ENCODE measurements around the gene FHIP2A. TPM values are rescaled to one million over a fixed set of nuclear protein-coding genes. Genes with fewer than 3 reads are reported as not detected.
"Not testable (repeated sequence)": the region's sequence is repeated elsewhere in the genome, so short reads cannot be mapped to it uniquely, and the experiment has no call there.

Gene FHIP2A
- total and polyA plus RNA-seq, 12 donors, result 8.1 to 39.6 (median 25.2) TPM

DNA sequence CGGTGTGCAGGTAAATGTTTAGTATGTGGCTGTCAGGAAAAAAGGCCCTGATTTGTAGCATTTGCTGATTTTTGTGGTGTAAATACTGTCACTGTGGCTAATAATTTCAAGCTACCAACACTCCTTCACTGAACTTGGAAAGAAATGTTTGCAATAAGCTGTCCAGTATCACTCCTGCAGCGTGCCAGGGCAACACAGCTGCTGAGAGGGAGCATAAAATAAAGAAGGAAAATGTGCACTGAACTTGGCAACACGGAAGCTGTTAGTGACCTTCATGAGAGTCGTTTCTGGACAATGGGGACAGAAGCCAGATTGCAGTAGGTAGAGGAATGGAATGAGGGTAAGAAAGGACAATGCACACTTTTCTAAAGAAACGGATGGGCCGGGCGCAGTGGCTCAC, 37.9 kb upstream of the FHIP2A start:
- TF ChIP-seq, protein P1, sequence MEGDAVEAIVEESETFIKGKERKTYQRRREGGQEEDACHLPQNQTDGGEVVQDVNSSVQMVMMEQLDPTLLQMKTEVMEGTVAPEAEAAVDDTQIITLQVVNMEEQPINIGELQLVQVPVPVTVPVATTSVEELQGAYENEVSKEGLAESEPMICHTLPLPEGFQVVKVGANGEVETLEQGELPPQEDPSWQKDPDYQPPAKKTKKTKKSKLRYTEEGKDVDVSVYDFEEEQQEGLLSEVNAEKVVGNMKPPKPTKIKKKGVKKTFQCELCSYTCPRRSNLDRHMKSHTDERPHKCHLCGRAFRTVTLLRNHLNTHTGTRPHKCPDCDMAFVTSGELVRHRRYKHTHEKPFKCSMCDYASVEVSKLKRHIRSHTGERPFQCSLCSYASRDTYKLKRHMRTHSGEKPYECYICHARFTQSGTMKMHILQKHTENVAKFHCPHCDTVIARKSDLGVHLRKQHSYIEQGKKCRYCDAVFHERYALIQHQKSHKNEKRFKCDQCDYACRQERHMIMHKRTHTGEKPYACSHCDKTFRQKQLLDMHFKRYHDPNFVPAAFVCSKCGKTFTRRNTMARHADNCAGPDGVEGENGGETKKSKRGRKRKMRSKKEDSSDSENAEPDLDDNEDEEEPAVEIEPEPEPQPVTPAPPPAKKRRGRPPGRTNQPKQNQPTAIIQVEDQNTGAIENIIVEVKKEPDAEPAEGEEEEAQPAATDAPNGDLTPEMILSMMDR (IDR thresholded peaks at IDR 0.05), result no peak
- TF ChIP-seq POLR2A (IDR thresholded peaks at IDR 0.05), result no peak
- no peaks in the 10 kb centered on the region for H3K27me3 ChIP-seq
- intact Hi-C loops (cut with DNase I), result loop anchor here (5.0 to 10.0 kb wide), 3 partner anchors 221 to 479 kb away; no protein-coding TSS in a partner anchor
- no peaks in the 10 kb centered on the region for H3K36me3 ChIP-seq (replicated peaks in 1 of 2)
- 66 to 74% (median 71%) methylated on average over 7 of the region's 7 CpGs for WGBS, 4 donors
- H3K9me3 ChIP-seq (replicated peaks in 1 of 3), result no peaks in the 10 kb centered on the region
- H3K4me3 ChIP-seq, result no peak overlapping the region
- DNase-seq, result no peak
- no peak overlapping the region for H3K27ac ChIP-seq
- H3K4me1 ChIP-seq (replicated peaks in 1 of 2), result peaks cover 8 to 16% of the 10 kb centered on the region in 2 donors

DNA sequence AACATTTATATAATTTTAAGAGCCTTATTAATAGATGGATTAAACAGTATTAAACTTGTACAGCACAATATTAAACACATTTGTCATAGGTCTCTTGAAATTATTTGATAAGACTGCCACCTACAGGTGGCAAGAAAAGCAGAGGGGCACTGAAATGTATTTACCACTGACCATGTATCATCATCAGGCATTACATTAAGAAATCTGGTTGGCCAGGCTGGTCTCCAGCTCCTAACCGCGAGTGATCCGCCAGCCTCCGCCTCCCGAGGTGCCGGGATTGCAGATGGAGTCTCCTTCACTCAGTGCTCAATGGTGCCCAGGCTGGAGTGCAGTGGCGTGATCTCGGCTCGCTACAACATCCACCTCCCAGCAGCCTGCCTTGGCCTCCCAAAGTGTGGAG, 35.1 kb upstream of the FHIP2A start:
- H3K27ac ChIP-seq; H3K9me3 ChIP-seq (replicated peaks in 1 of 3); DNase-seq; H3K4me3 ChIP-seq; H3K4me1 ChIP-seq (replicated peaks in 1 of 2); H3K36me3 ChIP-seq (replicated peaks in 1 of 2); H3K27me3 ChIP-seq: not testable (repeated sequence)
- intact Hi-C loops (cut with DNase I), result loop anchor here (10.0 kb wide), 2 partner anchors 312 to 482 kb away; no protein-coding TSS in a partner anchor
- TF ChIP-seq, protein P1 (IDR thresholded peaks at IDR 0.05), result peak; percentile 53 to 84 (median 64)
- 43 to 58% (median 48%) methylated on average over 6 to 9 of the region's 9 CpGs for WGBS, 4 donors

DNA sequence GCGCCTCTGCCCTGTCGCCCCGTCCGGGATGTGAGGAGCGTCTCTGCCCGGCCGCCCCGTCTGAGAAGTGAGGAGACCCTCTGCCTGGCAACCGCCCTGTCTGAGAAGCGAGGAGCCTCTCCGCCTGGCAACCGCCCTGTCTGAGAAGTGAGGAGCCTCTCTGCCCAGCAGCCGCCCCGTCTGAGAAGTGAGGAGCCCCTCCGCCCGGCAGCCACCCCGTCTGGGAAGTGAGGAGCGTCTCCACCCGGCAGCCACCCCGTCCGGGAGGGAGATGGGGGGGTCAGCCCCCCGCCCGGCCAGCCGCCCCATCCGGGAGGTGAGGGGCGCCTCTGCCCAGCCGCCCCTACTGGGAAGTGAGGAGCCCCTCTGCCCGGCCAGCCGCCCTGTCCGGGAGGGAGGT, 34.4 kb upstream of the FHIP2A start:
- not testable (repeated sequence) for H3K36me3 ChIP-seq (replicated peaks in 1 of 2); H3K4me3 ChIP-seq; H3K27me3 ChIP-seq; DNase-seq; H3K27ac ChIP-seq; H3K9me3 ChIP-seq (replicated peaks in 1 of 3); H3K4me1 ChIP-seq (replicated peaks in 1 of 2)
- WGBS, 4 donors, result 92 to 97% (median 93%) methylated on average over 11 to 28 of the region's 30 CpGs; no CpG with 5 or more reads in 1 of the 4 donors
- intact Hi-C loops (cut with DNase I), result loop anchor here (10.0 kb wide), 2 partner anchors 312 to 482 kb away; no protein-coding TSS in a partner anchor

DNA sequence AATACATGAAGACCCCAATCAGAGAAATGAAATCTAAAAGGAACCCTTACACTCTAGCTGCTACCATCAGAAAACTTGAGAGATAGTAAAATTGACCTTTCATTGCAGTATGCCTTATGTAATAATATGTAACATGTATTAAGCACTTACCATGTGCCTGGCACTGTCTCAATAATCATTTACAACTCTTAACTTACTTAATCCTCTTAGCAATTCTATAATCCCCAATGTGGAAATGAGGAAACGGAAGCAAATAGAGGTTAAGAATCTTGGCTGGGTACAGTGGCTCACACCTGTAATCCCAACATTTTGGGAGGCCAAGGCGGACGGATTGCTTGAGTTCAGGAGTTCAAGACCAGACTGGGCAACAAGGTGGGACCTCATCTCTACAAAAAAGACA, 29.8 kb upstream of the FHIP2A start:
- H3K27ac ChIP-seq, result no peak overlapping the region
- H3K4me1 ChIP-seq (replicated peaks in 1 of 2), result no peaks in the 10 kb centered on the region
- H3K4me3 ChIP-seq, result no peak overlapping the region
- TF ChIP-seq, protein P1 (IDR thresholded peaks at IDR 0.05), result no peak
- no peak for TF ChIP-seq POLR2A (IDR thresholded peaks at IDR 0.05)
- no peaks in the 10 kb centered on the region for H3K27me3 ChIP-seq
- intact Hi-C loops (cut with DNase I), result loop anchor here in 1 of 2 donors (10.0 kb wide), 1 partner anchor 487 kb away; no protein-coding TSS in a partner anchor
- H3K36me3 ChIP-seq (replicated peaks in 1 of 2), result no peaks in the 10 kb centered on the region
- no peak for DNase-seq
- no peaks in the 10 kb centered on the region for H3K9me3 ChIP-seq (replicated peaks in 1 of 3)
- WGBS, 4 donors, result 93 to 98% (median 96%) methylated on average over 3 of the region's 3 CpGs

DNA sequence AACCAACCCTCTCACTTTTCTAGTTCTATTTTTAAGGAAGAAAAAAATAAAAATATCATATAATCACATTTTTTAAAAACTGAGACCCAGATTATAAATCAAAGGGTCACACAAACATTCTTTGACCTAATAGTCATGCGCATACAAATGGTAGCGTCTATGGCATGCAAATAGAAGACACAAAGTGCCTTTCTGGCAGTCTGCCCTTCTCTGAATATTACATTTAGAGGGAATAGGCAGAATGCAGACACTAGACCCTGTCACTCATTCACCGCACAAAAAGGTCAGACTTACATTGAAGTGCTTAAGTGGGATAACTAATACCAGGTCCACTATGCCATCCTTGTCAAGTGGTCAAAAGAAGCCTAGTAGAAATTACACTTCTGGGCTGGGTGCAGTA, 26.5 kb upstream of the FHIP2A start:
- no peak for TF ChIP-seq POLR2A (IDR thresholded peaks at IDR 0.05)
- TF ChIP-seq, protein P1 (IDR thresholded peaks at IDR 0.05), result no peak
- no peak overlapping the region for H3K4me3 ChIP-seq
- intact Hi-C loops (cut with DNase I), result loop anchor here in 1 of 2 donors (10.0 kb wide), 1 partner anchor 490 kb away; no protein-coding TSS in a partner anchor
- no peaks in the 10 kb centered on the region for H3K27me3 ChIP-seq
- no peaks in the 10 kb centered on the region for H3K36me3 ChIP-seq (replicated peaks in 1 of 2)
- WGBS, 4 donors, result 91 to 95% (median 93%) methylated on average over 3 of the region's 3 CpGs
- H3K4me1 ChIP-seq (replicated peaks in 1 of 2), result no peaks in the 10 kb centered on the region
- no peak overlapping the region for H3K27ac ChIP-seq
- no peaks in the 10 kb centered on the region for H3K9me3 ChIP-seq (replicated peaks in 1 of 3)
- DNase-seq, result no peak
